ENCODE data around the gene DDX18. TPM values are rescaled to one million over a fixed set of nuclear protein-coding genes. Genes with fewer than 3 reads are reported as not detected.

DDX18 gene
- polyA plus RNA-seq, 1 donor (not counting 4 experiments of a cell fraction or from before 2014, with no cell fraction given): 73.4 TPM

DNA sequence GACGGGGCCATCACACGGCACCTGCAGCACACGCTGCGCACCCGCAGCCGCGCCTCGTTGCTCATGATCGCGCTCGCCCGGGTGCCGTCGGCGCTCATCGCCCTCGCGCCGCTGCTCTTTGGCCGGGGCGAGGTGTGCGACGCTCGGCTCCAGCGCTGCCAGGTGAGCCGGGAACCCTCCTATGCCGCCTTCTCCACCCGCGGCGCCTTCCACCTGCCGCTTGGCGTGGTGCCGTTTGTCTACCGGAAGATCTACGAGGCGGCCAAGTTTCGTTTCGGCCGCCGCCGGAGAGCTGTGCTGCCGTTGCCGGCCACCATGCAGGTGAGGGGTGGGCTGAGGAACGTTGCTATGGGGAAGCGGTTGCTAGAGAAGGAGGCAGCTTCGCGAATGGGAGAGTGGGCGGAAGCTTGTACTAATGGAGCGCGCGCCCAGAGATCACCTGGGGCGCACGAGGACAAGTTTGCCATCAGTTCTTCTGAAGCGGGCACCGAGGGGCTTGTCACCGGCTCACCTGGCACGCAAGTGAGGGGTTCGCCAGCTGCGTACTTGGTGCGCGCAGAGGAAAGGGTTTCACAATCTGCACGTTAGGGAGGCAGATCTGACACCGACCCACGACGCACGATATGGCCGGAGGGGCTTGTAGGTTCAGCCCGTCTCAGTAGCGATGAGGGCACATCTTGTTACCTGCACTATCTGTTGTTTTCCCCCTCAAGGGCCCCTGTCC lies 45.6 kb downstream of the DDX18 start:
- peaks cover 8% of the 10 kb centered on the region for H3K27me3 ChIP-seq (ENCODE audit: control insufficient read depth, extremely low read depth, insufficient read depth, low read length)
- no peaks in the 10 kb centered on the region for H3K36me3 ChIP-seq (ENCODE audit: control insufficient read depth in 2 of 2, extremely low read depth in 1 of 2, insufficient read depth in 2 of 2, low read length in 2 of 2)
- H4K20me1 ChIP-seq (ENCODE audit: control insufficient read depth, extremely low read depth, insufficient read depth, low read length): no peaks in the 10 kb centered on the region
- no peaks in the 10 kb centered on the region for H3K79me2 ChIP-seq (ENCODE audit: control insufficient read depth, insufficient read depth, low read length)
- H3K9me1 ChIP-seq (ENCODE audit: control insufficient read depth, extremely low read depth, insufficient read depth, low read length): no peaks in the 10 kb centered on the region
- TF ChIP-seq EZH2 (IDR thresholded peaks at IDR 0.05; ENCODE audit: low read length): no peak
- TF ChIP-seq, protein P1, sequence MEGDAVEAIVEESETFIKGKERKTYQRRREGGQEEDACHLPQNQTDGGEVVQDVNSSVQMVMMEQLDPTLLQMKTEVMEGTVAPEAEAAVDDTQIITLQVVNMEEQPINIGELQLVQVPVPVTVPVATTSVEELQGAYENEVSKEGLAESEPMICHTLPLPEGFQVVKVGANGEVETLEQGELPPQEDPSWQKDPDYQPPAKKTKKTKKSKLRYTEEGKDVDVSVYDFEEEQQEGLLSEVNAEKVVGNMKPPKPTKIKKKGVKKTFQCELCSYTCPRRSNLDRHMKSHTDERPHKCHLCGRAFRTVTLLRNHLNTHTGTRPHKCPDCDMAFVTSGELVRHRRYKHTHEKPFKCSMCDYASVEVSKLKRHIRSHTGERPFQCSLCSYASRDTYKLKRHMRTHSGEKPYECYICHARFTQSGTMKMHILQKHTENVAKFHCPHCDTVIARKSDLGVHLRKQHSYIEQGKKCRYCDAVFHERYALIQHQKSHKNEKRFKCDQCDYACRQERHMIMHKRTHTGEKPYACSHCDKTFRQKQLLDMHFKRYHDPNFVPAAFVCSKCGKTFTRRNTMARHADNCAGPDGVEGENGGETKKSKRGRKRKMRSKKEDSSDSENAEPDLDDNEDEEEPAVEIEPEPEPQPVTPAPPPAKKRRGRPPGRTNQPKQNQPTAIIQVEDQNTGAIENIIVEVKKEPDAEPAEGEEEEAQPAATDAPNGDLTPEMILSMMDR (optimal IDR thresholded peaks at IDR 0.05 in 1 of 3, IDR thresholded peaks at IDR 0.05 in 1 of 3, conservative IDR thresholded peaks at IDR 0.05 in 1 of 3; ENCODE audit: extremely low read depth in 1 of 3, insufficient read depth in 2 of 3, low read length in 3 of 3): no peak
- H3K9ac ChIP-seq (ENCODE audit: control insufficient read depth, extremely low read depth, insufficient read depth, low read length): no peak overlapping the region
- dilution Hi-C loops (cut with MboI; ENCODE audit: extremely low pct_ligation_motif_present, low sequenced_read_pairs): no loop called here
- no peak overlapping the region for H3K4me2 ChIP-seq (ENCODE audit: control insufficient read depth, extremely low read depth, insufficient read depth, low read depth, low read length)
- FAIRE-seq (no peak), DNase-seq (ENCODE audit: low read depth, low spot score) (no peak)
- no peak overlapping the region for H3K27ac ChIP-seq (ENCODE audit: control insufficient read depth, insufficient read depth, low read length)
- no peak overlapping the region for H2AFZ ChIP-seq (ENCODE audit: control insufficient read depth, low read length)
- no peaks in the 10 kb centered on the region for H3K9me3 ChIP-seq (ENCODE audit: control insufficient read depth, low read depth, low read length)
- no peak overlapping the region for H3K4me3 ChIP-seq (ENCODE audit: control insufficient read depth in 2 of 3, extremely low read depth in 1 of 3, insufficient read depth in 2 of 3, low read depth in 1 of 3, low read length in 3 of 3)
- H3K4me1 ChIP-seq (ENCODE audit: control insufficient read depth, extremely low read depth, insufficient read depth, low read length): no peaks in the 10 kb centered on the region

DNA sequence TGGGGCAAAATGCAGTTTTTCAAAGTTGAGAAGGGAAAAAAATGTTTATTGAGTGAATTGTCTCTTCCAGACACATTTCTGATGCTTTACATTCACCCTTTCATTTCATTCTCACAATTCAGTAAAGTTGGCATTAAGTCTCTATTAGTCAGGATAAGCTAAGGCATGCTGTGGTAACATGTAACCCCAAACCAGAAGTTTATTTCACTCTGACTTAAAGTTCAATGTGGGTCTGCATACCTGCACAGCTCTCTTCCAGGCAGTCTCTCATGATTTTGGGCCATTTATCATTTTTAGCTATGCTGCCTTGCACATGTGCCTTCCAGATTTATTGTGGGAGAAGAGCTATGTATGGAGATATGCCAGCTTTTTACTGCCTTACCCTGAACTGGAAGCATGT lies 48.0 kb downstream of the DDX18 start:
- TF ChIP-seq, protein P1 (optimal IDR thresholded peaks at IDR 0.05 in 1 of 3, IDR thresholded peaks at IDR 0.05 in 1 of 3, conservative IDR thresholded peaks at IDR 0.05 in 1 of 3; ENCODE audit: extremely low read depth in 1 of 3, insufficient read depth in 2 of 3, low read length in 3 of 3): no peak
- no peak for TF ChIP-seq EZH2 (IDR thresholded peaks at IDR 0.05; ENCODE audit: low read length)
- Histone ChIP-seq H3K9ac (ENCODE audit: control insufficient read depth, extremely low read depth, insufficient read depth, low read length) (no peak overlapping the region), H3K4me3 (ENCODE audit: control insufficient read depth in 2 of 3, extremely low read depth in 1 of 3, insufficient read depth in 2 of 3, low read depth in 1 of 3, low read length in 3 of 3) (no peak overlapping the region), H3K36me3 (ENCODE audit: control insufficient read depth in 2 of 2, extremely low read depth in 1 of 2, insufficient read depth in 2 of 2, low read length in 2 of 2) (no peaks in the 10 kb centered on the region), H3K27me3 (ENCODE audit: control insufficient read depth, extremely low read depth, insufficient read depth, low read length) (peaks cover 8% of the 10 kb centered on the region), H3K27ac (ENCODE audit: control insufficient read depth, insufficient read depth, low read length) (no peak overlapping the region), H3K9me3 (ENCODE audit: control insufficient read depth, low read depth, low read length) (no peaks in the 10 kb centered on the region), H3K9me1 (ENCODE audit: control insufficient read depth, extremely low read depth, insufficient read depth, low read length) (no peaks in the 10 kb centered on the region), H3K4me1 (ENCODE audit: control insufficient read depth, extremely low read depth, insufficient read depth, low read length) (no peaks in the 10 kb centered on the region), H4K20me1 (ENCODE audit: control insufficient read depth, extremely low read depth, insufficient read depth, low read length) (no peaks in the 10 kb centered on the region), H2AFZ (ENCODE audit: control insufficient read depth, low read length) (no peak overlapping the region), H3K4me2 (ENCODE audit: control insufficient read depth, extremely low read depth, insufficient read depth, low read depth, low read length) (no peak overlapping the region), H3K79me2 (ENCODE audit: control insufficient read depth, insufficient read depth, low read length) (no peaks in the 10 kb centered on the region)
- dilution Hi-C loops (cut with MboI; ENCODE audit: extremely low pct_ligation_motif_present, low sequenced_read_pairs): no loop called here
- DNase-seq (ENCODE audit: low read depth, low spot score) (no peak), FAIRE-seq (no peak)

Measured in keratinocyte (primary cell).